ENCODE results near the gene TRAPPC1. TPM values are rescaled to one million over a fixed set of nuclear protein-coding genes. Genes with fewer than 3 reads are reported as not detected.

Gene TRAPPC1
- total and polyA plus RNA-seq, 7 experiments from 2014 or later = 71.4 to 235 (median 115) TPM

GRCh38 chr17:7971651-7972050 is 39.9 kb upstream of the TRAPPC1 start:
- intact Hi-C loops (cut with micrococcal nuclease) = no loop called here
- CTCF ChIA-PET = no interaction called here

GRCh38 chr17:7969433-7969832 is 37.7 kb upstream of the TRAPPC1 start:
- CTCF ChIA-PET = no interaction called here
- no peaks in the 10 kb centered on the region for H3K36me3 ChIP-seq (ENCODE audit: control insufficient read depth in 2 of 3, insufficient read depth in 3 of 3, low read length in 3 of 3)
- Mint-ChIP-seq H3K27ac (no peak overlapping the region), H3K36me3 (peaks cover 2 to 4% (median 2%) of the 10 kb centered on the region in 5 donors), H3K4me1 (peaks cover 0 to 1% (median 0%) of the 10 kb centered on the region in 7 donors), H3K9me3 (peaks cover 2 to 11% (median 4%) of the 10 kb centered on the region in 11 donors), H3K4me3 (no peak overlapping the region), H3K27me3 (peaks cover 0 to 15% (median 0%) of the 10 kb centered on the region in 5 donors)
- peaks cover 0 to under 1% of the 10 kb centered on the region in 2 donors for H3K27me3 ChIP-seq (ENCODE audit: control insufficient read depth in 2 of 2, insufficient read depth in 2 of 2, low read length in 2 of 2)
- intact Hi-C loops (cut with micrococcal nuclease) = no loop called here
- ATAC-seq (peak; percentile 60), DNase-seq (no peak)
- H3K27ac ChIP-seq (ENCODE audit: low read depth, low read length) = no peak overlapping the region
- H3K4me3 ChIP-seq (ENCODE audit: low read length) = no peak overlapping the region
- peaks cover 0 to 4% (median under 1%) of the 10 kb centered on the region in 3 experiments for H3K9me3 ChIP-seq (ENCODE audit: control insufficient read depth in 2 of 3, low read length in 3 of 3)
- H3K4me1 ChIP-seq (ENCODE audit: control insufficient read depth in 2 of 2, insufficient read depth in 2 of 2, low read length in 2 of 2) = no peaks in the 10 kb centered on the region
- POLR2A ChIA-PET = interaction anchor here (0.6 kb wide), 1 partner anchor 326 kb away, joined by 4 read pairs; no protein-coding TSS in a partner anchor

More at GRCh38 chr17:7971651-7972050, 39.9 kb upstream of the TRAPPC1 start:
- POLR2A ChIA-PET = no interaction called here
- peaks cover 0 to 19% (median 0%) of the 10 kb centered on the region in 5 donors for H3K27me3 Mint-ChIP-seq
- H3K9me3 Mint-ChIP-seq = peaks cover 5 to 25% (median 15%) of the 10 kb centered on the region in 11 donors
- peak overlapping the region in 2 of 9 donors; percentile 43 to 65 for H3K27ac Mint-ChIP-seq
- Histone ChIP-seq H3K4me3 (ENCODE audit: low read length) (no peak overlapping the region), H3K36me3 (ENCODE audit: control insufficient read depth in 2 of 3, insufficient read depth in 3 of 3, low read length in 3 of 3) (no peaks in the 10 kb centered on the region), H3K27ac (ENCODE audit: low read depth, low read length) (no peak overlapping the region), H3K9me3 (ENCODE audit: control insufficient read depth in 2 of 3, low read length in 3 of 3) (peaks cover 0 to 12% (median 5%) of the 10 kb centered on the region in 3 experiments), H3K4me1 (ENCODE audit: control insufficient read depth in 2 of 2, insufficient read depth in 2 of 2, low read length in 2 of 2) (no peaks in the 10 kb centered on the region), H3K27me3 (ENCODE audit: control insufficient read depth in 2 of 2, insufficient read depth in 2 of 2, low read length in 2 of 2) (peaks cover 0 to 4% of the 10 kb centered on the region in 2 donors)
- H3K36me3 Mint-ChIP-seq = peaks cover 5 to 11% (median 10%) of the 10 kb centered on the region in 5 donors
- H3K4me1 Mint-ChIP-seq = peaks cover 0 to 1% (median 0%) of the 10 kb centered on the region in 7 donors
- no peak overlapping the region for H3K4me3 Mint-ChIP-seq
- peak in 1 of 9 donors; percentile 2 for DNase-seq
- ATAC-seq = no peak

- ChIA-PET POLR2A (no interaction called here), CTCF (no interaction called here)
- Histone ChIP-seq H3K27me3 (ENCODE audit: control insufficient read depth in 2 of 2, insufficient read depth in 2 of 2, low read length in 2 of 2) (no peaks in the 10 kb centered on the region), H3K4me3 (ENCODE audit: low read length) (no peak overlapping the region), H3K36me3 (ENCODE audit: control insufficient read depth in 2 of 3, insufficient read depth in 3 of 3, low read length in 3 of 3) (no peaks in the 10 kb centered on the region), H3K4me1 (ENCODE audit: control insufficient read depth in 2 of 2, insufficient read depth in 2 of 2, low read length in 2 of 2) (no peaks in the 10 kb centered on the region), H3K9me3 (ENCODE audit: control insufficient read depth in 2 of 3, low read length in 3 of 3) (no peaks in the 10 kb centered on the region), H3K27ac (ENCODE audit: low read depth, low read length) (no peak overlapping the region)
- DNase-seq (no peak), ATAC-seq (no peak)
- H3K4me1 Mint-ChIP-seq = peaks cover 0 to 1% (median 0%) of the 10 kb centered on the region in 7 donors
- no peak overlapping the region for H3K27ac Mint-ChIP-seq
- no peaks in the 10 kb centered on the region for H3K36me3 Mint-ChIP-seq
- H3K9me3 Mint-ChIP-seq = no peaks in the 10 kb centered on the region
- intact Hi-C loops (cut with micrococcal nuclease) = no loop called here
- peaks cover 0 to 13% (median 0%) of the 10 kb centered on the region in 5 donors for H3K27me3 Mint-ChIP-seq
- H3K4me3 Mint-ChIP-seq = no peak overlapping the region
Observed at GRCh38 chr17:7967751-7968150, 36.0 kb upstream of the TRAPPC1 start.

DNA sequence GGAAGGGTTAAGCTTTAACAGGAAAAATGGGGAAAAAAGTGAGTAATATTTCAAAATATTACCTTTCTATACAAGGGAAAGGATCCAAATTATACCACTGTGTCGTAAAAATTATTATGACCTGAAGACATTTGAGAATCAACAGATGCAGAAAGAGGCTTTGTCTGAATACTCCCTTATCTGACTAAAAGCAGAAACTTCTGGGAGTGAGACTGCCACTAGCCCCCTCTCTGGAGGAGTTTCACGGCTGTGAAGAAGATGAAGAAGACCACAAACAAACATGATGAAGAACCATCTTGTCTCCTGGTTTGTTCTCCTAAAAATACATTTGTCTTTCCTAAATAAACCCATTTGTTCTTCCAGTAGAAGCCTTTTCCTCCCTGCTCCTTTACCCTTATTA is 29.7 kb upstream of the TRAPPC1 start:
- H3K27ac ChIP-seq (ENCODE audit: low read depth, low read length) = no peak overlapping the region
- no peak overlapping the region for H3K4me3 ChIP-seq (ENCODE audit: low read length)
- no peak for ATAC-seq
- Mint-ChIP-seq H3K36me3 (no peaks in the 10 kb centered on the region), H3K27ac (no peak overlapping the region), H3K4me1 (no peaks in the 10 kb centered on the region), H3K27me3 (peaks cover 0 to 22% (median 0%) of the 10 kb centered on the region in 5 donors), H3K4me3 (no peak overlapping the region), H3K9me3 (no peaks in the 10 kb centered on the region)
- H3K27me3 ChIP-seq (ENCODE audit: control insufficient read depth in 2 of 2, insufficient read depth in 2 of 2, low read length in 2 of 2) = no peaks in the 10 kb centered on the region
- H3K9me3 ChIP-seq (ENCODE audit: control insufficient read depth in 2 of 3, low read length in 3 of 3) = no peaks in the 10 kb centered on the region
- CTCF ChIA-PET = interaction anchor here (0.6 kb wide), 1 partner anchor 22 kb away, joined by 4 read pairs; no protein-coding TSS in a partner anchor
- H3K36me3 ChIP-seq (ENCODE audit: control insufficient read depth in 2 of 3, insufficient read depth in 3 of 3, low read length in 3 of 3) = no peaks in the 10 kb centered on the region
- no peak for DNase-seq
- intact Hi-C loops (cut with micrococcal nuclease) = no loop called here
- no peaks in the 10 kb centered on the region for H3K4me1 ChIP-seq (ENCODE audit: control insufficient read depth in 2 of 2, insufficient read depth in 2 of 2, low read length in 2 of 2)
- POLR2A ChIA-PET = interaction anchor here (1.0 kb wide), 1 partner anchor 17 kb away, joined by 4 read pairs; no protein-coding TSS in a partner anchor

DNA sequence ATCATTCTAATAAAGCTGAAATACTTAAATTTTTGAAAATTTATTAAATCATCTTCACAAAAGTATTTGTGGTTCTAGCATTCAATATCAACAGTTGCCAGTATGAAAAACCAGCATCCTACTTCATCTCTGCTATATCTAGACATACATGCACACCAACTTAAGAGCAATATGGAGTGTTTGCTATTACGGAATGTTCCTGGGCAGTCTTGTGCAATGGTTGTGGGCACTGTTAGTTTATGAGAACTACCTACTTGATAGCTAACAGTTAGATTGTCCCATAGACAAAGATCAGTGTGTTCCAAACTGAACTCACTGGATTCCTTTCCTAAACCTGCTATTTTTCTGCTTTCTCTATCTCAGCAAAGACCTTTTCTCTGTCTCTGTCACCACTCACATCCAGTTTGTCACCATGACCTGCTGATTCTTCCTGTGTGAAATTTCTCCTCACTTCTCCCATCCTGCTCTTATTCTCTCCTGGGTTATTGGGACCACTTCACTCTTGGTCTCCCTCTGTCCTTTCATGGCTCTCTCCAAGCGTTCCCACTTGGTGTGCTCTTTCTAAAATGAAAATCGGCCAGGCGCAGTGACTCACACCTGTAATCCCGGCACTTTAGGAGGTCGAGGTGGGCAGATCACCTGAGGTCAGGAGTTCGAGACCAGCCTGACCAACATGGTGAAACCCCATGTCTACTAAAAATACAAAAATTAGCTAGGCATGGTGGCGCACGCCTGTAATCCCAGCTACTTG is 27.9 kb upstream of the TRAPPC1 start:
- Histone ChIP-seq H3K9me3 (ENCODE audit: control insufficient read depth in 2 of 3, low read length in 3 of 3) (no peaks in the 10 kb centered on the region), H3K36me3 (ENCODE audit: control insufficient read depth in 2 of 3, insufficient read depth in 3 of 3, low read length in 3 of 3) (no peaks in the 10 kb centered on the region), H3K27ac (ENCODE audit: low read depth, low read length) (no peak overlapping the region), H3K27me3 (ENCODE audit: control insufficient read depth in 2 of 2, insufficient read depth in 2 of 2, low read length in 2 of 2) (no peaks in the 10 kb centered on the region), H3K4me3 (ENCODE audit: low read length) (no peak overlapping the region), H3K4me1 (ENCODE audit: control insufficient read depth in 2 of 2, insufficient read depth in 2 of 2, low read length in 2 of 2) (no peaks in the 10 kb centered on the region)
- peaks cover 0 to 22% (median 0%) of the 10 kb centered on the region in 5 donors for H3K27me3 Mint-ChIP-seq
- H3K4me3 Mint-ChIP-seq = no peak overlapping the region
- H3K4me1 Mint-ChIP-seq = no peaks in the 10 kb centered on the region
- DNase-seq = no peak
- intact Hi-C loops (cut with micrococcal nuclease) = loop anchor here in 1 of 2 donors (2.0 kb wide), 1 partner anchor 15 kb away; no protein-coding TSS in a partner anchor
- ChIA-PET POLR2A (no interaction called here), CTCF (interaction anchor here (0.6 kb wide), 1 partner anchor 184 kb away, joined by 3 read pairs; no protein-coding TSS in a partner anchor)
- no peak for ATAC-seq
- H3K27ac Mint-ChIP-seq = no peak overlapping the region
- H3K36me3 Mint-ChIP-seq = no peaks in the 10 kb centered on the region
- H3K9me3 Mint-ChIP-seq = no peaks in the 10 kb centered on the region

- ChIA-PET CTCF (no interaction called here), POLR2A (no interaction called here)
- ATAC-seq (no peak), DNase-seq (no peak)
- H3K27me3 Mint-ChIP-seq = peaks cover 0 to 15% (median 0%) of the 10 kb centered on the region in 5 donors
- no peak overlapping the region for H3K27ac ChIP-seq (ENCODE audit: low read depth, low read length)
- no peaks in the 10 kb centered on the region for H3K27me3 ChIP-seq (ENCODE audit: control insufficient read depth in 2 of 2, insufficient read depth in 2 of 2, low read length in 2 of 2)
- peaks cover 0 to 2% (median 0%) of the 10 kb centered on the region in 5 donors for H3K36me3 Mint-ChIP-seq
- intact Hi-C loops (cut with micrococcal nuclease) = no loop called here
- no peaks in the 10 kb centered on the region for H3K36me3 ChIP-seq (ENCODE audit: control insufficient read depth in 2 of 3, insufficient read depth in 3 of 3, low read length in 3 of 3)
- no peaks in the 10 kb centered on the region for H3K9me3 ChIP-seq (ENCODE audit: control insufficient read depth in 2 of 3, low read length in 3 of 3)
- no peak overlapping the region for H3K4me3 ChIP-seq (ENCODE audit: low read length)
- no peaks in the 10 kb centered on the region for H3K4me1 ChIP-seq (ENCODE audit: control insufficient read depth in 2 of 2, insufficient read depth in 2 of 2, low read length in 2 of 2)
- H3K27ac Mint-ChIP-seq = no peak overlapping the region
- no peak overlapping the region for H3K4me3 Mint-ChIP-seq
- no peaks in the 10 kb centered on the region for H3K9me3 Mint-ChIP-seq
- peaks cover 2 to 8% (median 3%) of the 10 kb centered on the region in 7 donors for H3K4me1 Mint-ChIP-seq
Observed at GRCh38 chr17:7956228-7956965, 24.7 kb upstream of the TRAPPC1 start.
